Measurements from ENCODE around the gene CD2AP. TPM values are rescaled to one million over a fixed set of nuclear protein-coding genes. Genes with fewer than 3 reads are reported as not detected.
"Not testable (repeated sequence)": the region's sequence is repeated elsewhere in the genome, so short reads cannot be mapped to it uniquely, and the experiment has no call there.

Gene CD2AP
- total RNA-seq, 1 donor from 2014 or later: 12.5 TPM

GRCh38 chr6:47478233-47479139 lies 897 bp downstream of the CD2AP start:
- Mint-ChIP-seq H3K27ac (ENCODE audit: unreplicated experiment) (peak overlapping the region; percentile 93), H3K27me3 (ENCODE audit: low read depth) (peaks cover 9% of the 10 kb centered on the region), H3K4me1 (peaks cover 30% of the 10 kb centered on the region), H3K4me3 (peak overlapping the region; percentile 98), H3K36me3 (ENCODE audit: low read depth) (no peaks in the 10 kb centered on the region), H3K9me3 (no peaks in the 10 kb centered on the region)
- TF ChIP-seq CTCF (conservative IDR thresholded peaks at IDR 0.05): no peak
- no peak for DNase-seq (ENCODE audit: low read depth, low spot score)

GRCh38 chr6:47479140-47479508 lies 1.5 kb downstream of the CD2AP start:
- H3K9me3 Mint-ChIP-seq: no peaks in the 10 kb centered on the region

GRCh38 chr6:47479874-47480273 lies 2.3 kb downstream of the CD2AP start:
- Mint-ChIP-seq H3K27ac (ENCODE audit: unreplicated experiment) (no peak overlapping the region), H3K36me3 (ENCODE audit: low read depth) (no peaks in the 10 kb centered on the region), H3K27me3 (ENCODE audit: low read depth) (peaks cover 9% of the 10 kb centered on the region), H3K4me1 (peaks cover 30% of the 10 kb centered on the region), H3K4me3 (peak overlapping the region; percentile 98), H3K9me3 (no peaks in the 10 kb centered on the region)
- TF ChIP-seq CTCF (conservative IDR thresholded peaks at IDR 0.05): no peak
- DNase-seq (ENCODE audit: low read depth, low spot score): no peak

More at GRCh38 chr6:47479140-47479508, 1.5 kb downstream of the CD2AP start:
- Mint-ChIP-seq H3K4me1 (peaks cover 30% of the 10 kb centered on the region), H3K27ac (ENCODE audit: unreplicated experiment) (peak overlapping the region; percentile 93), H3K27me3 (ENCODE audit: low read depth) (peaks cover 9% of the 10 kb centered on the region), H3K4me3 (peak overlapping the region; percentile 98), H3K36me3 (ENCODE audit: low read depth) (no peaks in the 10 kb centered on the region)
- DNase-seq (ENCODE audit: low read depth, low spot score): no peak
- no peak for TF ChIP-seq CTCF (conservative IDR thresholded peaks at IDR 0.05)

- H3K27me3 Mint-ChIP-seq (ENCODE audit: low read depth); H3K9me3 Mint-ChIP-seq; H3K4me3 Mint-ChIP-seq; H3K36me3 Mint-ChIP-seq (ENCODE audit: low read depth); DNase-seq (ENCODE audit: low read depth, low spot score); H3K27ac Mint-ChIP-seq (ENCODE audit: unreplicated experiment): not testable (repeated sequence)
- H3K4me1 Mint-ChIP-seq: peaks cover 30% of the 10 kb centered on the region
Measured at GRCh38 chr6:47481213-47481612, 3.6 kb downstream of the CD2AP start.

GRCh38 chr6:47481806-47482205 lies 4.2 kb downstream of the CD2AP start:
- H3K36me3 Mint-ChIP-seq (ENCODE audit: low read depth): no peaks in the 10 kb centered on the region
- no peak for DNase-seq (ENCODE audit: low read depth, low spot score)
- peak overlapping the region; percentile 42 for H3K4me3 Mint-ChIP-seq
- H3K27ac Mint-ChIP-seq (ENCODE audit: unreplicated experiment): no peak overlapping the region
- peaks cover 30% of the 10 kb centered on the region for H3K4me1 Mint-ChIP-seq
- no peaks in the 10 kb centered on the region for H3K9me3 Mint-ChIP-seq
- no peak for TF ChIP-seq CTCF (conservative IDR thresholded peaks at IDR 0.05)
- H3K27me3 Mint-ChIP-seq (ENCODE audit: low read depth): peaks cover 6% of the 10 kb centered on the region

GRCh38 chr6:47483516-47483852 lies 5.9 kb downstream of the CD2AP start:
- Mint-ChIP-seq H3K4me3 (peak overlapping the region; percentile 18), H3K27me3 (ENCODE audit: low read depth) (no peaks in the 10 kb centered on the region)
- no peak for TF ChIP-seq CTCF (conservative IDR thresholded peaks at IDR 0.05)

More at GRCh38 chr6:47483516-47483852, 5.9 kb downstream of the CD2AP start:
- H3K4me1 Mint-ChIP-seq: peaks cover 23% of the 10 kb centered on the region
- H3K27ac Mint-ChIP-seq (ENCODE audit: unreplicated experiment): no peak overlapping the region
- DNase-seq (ENCODE audit: low read depth, low spot score): no peak
- no peaks in the 10 kb centered on the region for H3K36me3 Mint-ChIP-seq (ENCODE audit: low read depth)
- no peaks in the 10 kb centered on the region for H3K9me3 Mint-ChIP-seq

All from neural crest cell (in vitro differentiated cells).